Prostate gland (tissue), 2 donors: Measurements from ENCODE around the gene CLDN5. TPM values are rescaled to one million over a fixed set of nuclear protein-coding genes. Genes with fewer than 3 reads are reported as not detected.

Source experiments
- DNase-seq: peaks from one replicate; pipeline ENCODE4 v3.0.0-alpha.2; 2019; ENCODE audit warnings: low spot score
- H3K27ac ChIP-seq, 2 donors: fragments of 200-600 bp; sonication (generic); 2 replicates each; pipeline ENCODE4 v1.5.1; 2017 to 2019
- H3K27me3 ChIP-seq: fragments of 200-600 bp; sonication (generic); replicated peaks from 2 replicates; pipeline ENCODE4 v1.5.1; 2019; ENCODE audit not compliant: insufficient read depth
- H3K36me3 ChIP-seq, 2 donors: fragments of 200-600 bp; sonication (generic); 1 replicate in 1 of 2; 2 replicates in 1 of 2; pipeline versions ENCODE4 v1.5.1 to v1.8.1; 2017 to 2019
- H3K4me1 ChIP-seq: fragments of 200-600 bp; sonication (generic); replicated peaks from 2 replicates; pipeline ENCODE4 v1.5.1; 2019
- H3K4me3 ChIP-seq, 2 donors: fragments of 200-600 bp; sonication (generic); 2 replicates each; pipeline ENCODE4 v1.5.1; 2017 to 2019
- H3K9me3 ChIP-seq: fragments of 200-600 bp; sonication (generic); 2 replicates; pipeline ENCODE4 v1.5.1; 2017
- POLR2A ChIP-seq: fragments of 450-650 bp; IDR thresholded peaks from one replicate; pipeline ENCODE4 v1.6.1; 2016; ENCODE audit warnings: antibody characterized with exemption, mild to moderate bottlenecking
- POLR2AphosphoS5 ChIP-seq: sonication (generic); formaldehyde crosslinking; IDR thresholded peaks from one replicate; pipeline ENCODE4 v1.6.1; 2017; ENCODE audit warnings: antibody characterized with exemption
- WGBS: methylation state at CpG from one replicate; pipeline ENCODE4 v1.1.5; 2018; 5-methylcytosine and 5-hydroxymethylcytosine counted together
- intact Hi-C: fragments of 100-400 bp; cut with DNase I; formaldehyde crosslinking; loops from one replicate; pipeline ENCODE4 v1.14.2; 2022
- total RNA-seq, 2 donors: library from RNA; depleted of rRNA; stranded (reverse); fragments of >200 nt; gene quantifications; one replicate each; pipeline ENCODE4 v1.1.0, GENCODE V29; 2016
- TF ChIP-seq, protein P1 (sequence below), 4 experiments: fragments of 200-600 bp in 2 of 4; fragments of 450-650 bp in 2 of 4; sonication (generic) in 2 of 4; IDR thresholded peaks; 1 replicate in 3 of 4; 2 replicates in 1 of 4; pipeline ENCODE4 v1.5.1; 2016 to 2019; ENCODE audit warnings: antibody characterized with exemption in 4 of 4, mild to moderate bottlenecking in 2 of 4, moderate library complexity in 2 of 4

Gene CLDN5
- total RNA-seq, 2 donors from 2014 or later = 31.9 to 46.9 TPM

DNA sequence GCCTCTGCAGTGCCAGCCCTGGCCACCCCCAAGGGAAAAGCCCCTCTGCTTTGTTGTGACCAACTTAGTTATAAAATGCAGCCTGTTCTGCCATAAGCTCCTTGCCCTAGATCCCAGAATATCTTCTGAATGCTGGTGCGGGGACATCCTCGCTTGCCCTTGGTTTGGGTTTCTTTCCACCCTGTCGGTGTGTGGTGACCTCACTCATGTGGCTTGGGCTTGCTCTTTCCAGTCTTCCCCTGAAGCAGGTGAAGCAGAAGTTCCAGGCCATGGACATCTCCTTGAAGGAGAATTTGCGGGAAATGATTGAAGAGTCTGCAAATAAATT lies 16.7 kb downstream of the CLDN5 start:
- Histone ChIP-seq H3K27me3 (no peaks in the 10 kb centered on the region), H3K4me1 (no peaks in the 10 kb centered on the region), H3K9me3 (no peaks in the 10 kb centered on the region), H3K27ac (no peak overlapping the region), H3K36me3 (no peaks in the 10 kb centered on the region), H3K4me3 (no peak overlapping the region)
- intact Hi-C loops = no loop called here
- TF ChIP-seq POLR2AphosphoS5 (no peak), POLR2A (no peak)
- TF ChIP-seq, protein P1, sequence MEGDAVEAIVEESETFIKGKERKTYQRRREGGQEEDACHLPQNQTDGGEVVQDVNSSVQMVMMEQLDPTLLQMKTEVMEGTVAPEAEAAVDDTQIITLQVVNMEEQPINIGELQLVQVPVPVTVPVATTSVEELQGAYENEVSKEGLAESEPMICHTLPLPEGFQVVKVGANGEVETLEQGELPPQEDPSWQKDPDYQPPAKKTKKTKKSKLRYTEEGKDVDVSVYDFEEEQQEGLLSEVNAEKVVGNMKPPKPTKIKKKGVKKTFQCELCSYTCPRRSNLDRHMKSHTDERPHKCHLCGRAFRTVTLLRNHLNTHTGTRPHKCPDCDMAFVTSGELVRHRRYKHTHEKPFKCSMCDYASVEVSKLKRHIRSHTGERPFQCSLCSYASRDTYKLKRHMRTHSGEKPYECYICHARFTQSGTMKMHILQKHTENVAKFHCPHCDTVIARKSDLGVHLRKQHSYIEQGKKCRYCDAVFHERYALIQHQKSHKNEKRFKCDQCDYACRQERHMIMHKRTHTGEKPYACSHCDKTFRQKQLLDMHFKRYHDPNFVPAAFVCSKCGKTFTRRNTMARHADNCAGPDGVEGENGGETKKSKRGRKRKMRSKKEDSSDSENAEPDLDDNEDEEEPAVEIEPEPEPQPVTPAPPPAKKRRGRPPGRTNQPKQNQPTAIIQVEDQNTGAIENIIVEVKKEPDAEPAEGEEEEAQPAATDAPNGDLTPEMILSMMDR (IDR thresholded peaks at IDR 0.05) = no peak
- no peak for DNase-seq
- 93% methylated on average over 4 of the region's 4 CpGs for WGBS

DNA sequence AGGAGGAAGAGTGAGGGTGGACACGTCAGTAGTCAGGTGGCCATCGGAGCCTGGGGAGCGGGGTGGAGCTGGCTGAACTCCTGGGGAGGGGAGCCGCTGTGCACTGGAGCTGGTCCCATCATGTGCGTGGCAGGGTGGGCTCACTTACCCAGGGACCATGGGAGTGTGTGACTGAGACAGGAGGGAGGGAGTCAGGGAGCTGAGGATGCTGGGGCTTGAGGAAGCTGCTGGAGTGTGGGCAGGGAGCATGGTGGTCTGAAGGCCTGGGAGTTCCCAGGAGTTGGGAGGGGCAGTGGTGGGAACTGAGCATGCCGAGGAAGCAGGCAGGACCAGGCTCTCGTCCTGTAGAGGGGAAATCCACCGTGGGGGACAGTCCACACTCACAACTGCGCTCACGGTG lies 18.0 kb downstream of the CLDN5 start:
- no peaks in the 10 kb centered on the region for H3K4me1 ChIP-seq
- intact Hi-C loops = no loop called here
- H3K27ac ChIP-seq = no peak overlapping the region
- H3K4me3 ChIP-seq = no peak overlapping the region
- WGBS = 88% methylated on average over 10 of the region's 10 CpGs
- DNase-seq = no peak
- H3K36me3 ChIP-seq = no peaks in the 10 kb centered on the region
- no peaks in the 10 kb centered on the region for H3K27me3 ChIP-seq
- H3K9me3 ChIP-seq = no peaks in the 10 kb centered on the region
- TF ChIP-seq POLR2AphosphoS5 (no peak), POLR2A (no peak)
- TF ChIP-seq, protein P1 (IDR thresholded peaks at IDR 0.05) = no peak

DNA sequence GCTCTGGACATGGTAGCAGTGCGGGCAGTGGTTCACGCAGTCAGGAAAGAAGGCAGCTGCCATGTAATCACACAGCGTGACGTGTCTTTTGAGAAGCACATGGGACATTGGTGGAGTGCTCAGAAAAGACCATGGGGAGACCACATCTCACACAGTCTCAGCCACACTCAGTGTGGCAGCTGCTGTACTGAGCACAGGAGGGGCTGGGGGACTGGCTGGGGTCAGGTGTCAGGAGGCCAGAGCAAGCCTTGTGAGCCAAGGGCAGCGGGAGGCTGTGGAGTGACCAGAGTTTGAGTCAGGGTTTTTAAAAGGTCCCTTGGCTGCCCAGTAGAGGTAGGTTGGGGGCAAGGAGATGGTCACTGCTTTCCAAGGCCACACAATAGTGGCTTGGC lies 18.5 kb downstream of the CLDN5 start:
- no peaks in the 10 kb centered on the region for H3K36me3 ChIP-seq
- H3K4me3 ChIP-seq = no peak overlapping the region
- H3K4me1 ChIP-seq = no peaks in the 10 kb centered on the region
- no peaks in the 10 kb centered on the region for H3K27me3 ChIP-seq
- no peak for DNase-seq
- TF ChIP-seq, protein P1 (IDR thresholded peaks at IDR 0.05) = no peak
- TF ChIP-seq POLR2AphosphoS5 (no peak), POLR2A (no peak)
- no peaks in the 10 kb centered on the region for H3K9me3 ChIP-seq
- intact Hi-C loops = no loop called here
- H3K27ac ChIP-seq = no peak overlapping the region
- WGBS = 95% methylated on average over 5 of the region's 5 CpGs

DNA sequence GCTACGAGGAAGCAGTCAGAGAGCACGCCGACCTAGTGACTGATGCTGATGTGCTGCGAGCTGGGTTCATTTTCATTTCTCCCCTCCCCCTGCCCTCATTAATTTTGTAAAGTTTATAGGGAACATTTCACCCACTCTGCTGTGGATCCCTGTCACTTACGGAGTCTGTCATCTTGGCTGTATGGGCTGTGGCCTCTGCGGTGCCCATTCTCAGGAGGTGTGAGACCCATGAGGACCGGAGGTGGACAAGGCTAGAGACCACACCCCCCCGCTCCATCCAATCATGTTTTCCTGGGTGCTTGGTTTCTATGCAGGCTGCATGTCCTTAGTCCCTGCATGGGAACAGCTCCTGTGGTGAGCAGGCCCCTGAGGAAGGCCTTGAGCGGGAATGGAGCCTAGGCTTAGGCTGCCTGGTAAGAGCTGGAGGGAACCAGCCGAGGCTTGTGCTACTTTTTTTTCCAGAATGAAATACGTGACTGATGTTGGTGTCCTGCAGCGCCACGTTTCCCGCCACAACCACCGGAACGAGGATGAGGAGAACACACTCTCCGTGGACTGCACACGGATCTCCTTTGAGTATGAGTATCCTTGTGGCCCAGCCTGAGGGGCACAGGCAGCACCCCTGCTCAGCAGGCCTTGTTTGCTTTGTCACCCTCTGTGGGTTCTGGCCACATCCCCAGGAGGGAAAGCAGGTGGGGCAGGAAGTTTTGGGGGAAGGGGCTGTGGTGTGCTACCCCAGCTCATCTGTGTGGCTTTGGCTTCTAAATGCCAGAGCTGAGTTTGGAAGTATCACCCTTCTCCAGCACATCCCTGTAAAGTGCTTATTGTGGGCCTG lies 19.1 kb downstream of the CLDN5 start:
- 90% methylated on average over 18 of the region's 18 CpGs for WGBS
- H3K4me1 ChIP-seq = no peaks in the 10 kb centered on the region

More for the DNA sequence above, 19.1 kb downstream of the CLDN5 start:
- Histone ChIP-seq H3K27me3 (no peaks in the 10 kb centered on the region), H3K36me3 (no peaks in the 10 kb centered on the region), H3K27ac (no peak overlapping the region), H3K9me3 (no peaks in the 10 kb centered on the region), H3K4me3 (no peak overlapping the region)
- TF ChIP-seq POLR2AphosphoS5 (no peak), POLR2A (no peak)
- TF ChIP-seq, protein P1 (IDR thresholded peaks at IDR 0.05) = no peak
- intact Hi-C loops = no loop called here
- no peak for DNase-seq
